Dermis microvascular lymphatic vessel endothelial cell (primary cell): Measurements from ENCODE around the gene OTUB2. TPM values are rescaled to one million over a fixed set of nuclear protein-coding genes. Genes with fewer than 3 reads are reported as not detected.
A peak's percentile ranks its signal among the peaks of the same experiment; 100 is the strongest.

Experiments used
- DNase-seq, 2 donors: peaks; one replicate each; pipeline versions ENCODE4 v3.0.0 to v3.0.0-alpha.2; 2010; ENCODE audit warnings: low read depth in 2 of 2
- total RNA-seq: library from RNA; depleted of rRNA; stranded (reverse); fragments of >200 nt; gene quantifications from 2 replicates; pipeline ENCODE4 v1.2.1, GENCODE V29; 2014

Gene OTUB2
- total RNA-seq, 1 donor from 2014 or later = 0.64 TPM

- no peak for DNase-seq
Observed at GRCh38 chr14:94040796-94041195, 14.7 kb downstream of the OTUB2 start.

- DNase-seq = no peak
Observed at GRCh38 chr14:94041551-94042346, 15.6 kb downstream of the OTUB2 start.

- no peak for DNase-seq
Observed at GRCh38 chr14:94042433-94043091, 16.4 kb downstream of the OTUB2 start.

- DNase-seq = no peak
Observed at GRCh38 chr14:94043111-94043755, 17.1 kb downstream of the OTUB2 start.

- no peak for DNase-seq
Observed at GRCh38 chr14:94043756-94044475, 17.8 kb downstream of the OTUB2 start.

GRCh38 chr14:94044476-94045091, 18.4 kb downstream of the OTUB2 start:
- DNase-seq = no peak

- DNase-seq = no peak
Observed at GRCh38 chr14:94045101-94045500, 19.0 kb downstream of the OTUB2 start.

GRCh38 chr14:94045563-94046345, 19.6 kb downstream of the OTUB2 start:
- no peak for DNase-seq

GRCh38 chr14:94046696-94047250, 20.6 kb downstream of the OTUB2 start:
- DNase-seq = no peak

GRCh38 chr14:94047581-94047980, 21.4 kb downstream of the OTUB2 start:
- DNase-seq = no peak

GRCh38 chr14:94048691-94049624, 22.8 kb downstream of the OTUB2 start:
- no peak for DNase-seq

- DNase-seq = no peak
Observed at GRCh38 chr14:94049625-94050023, 23.5 kb downstream of the OTUB2 start.

GRCh38 chr14:94050231-94050880, 24.2 kb downstream of the OTUB2 start:
- no peak for DNase-seq

GRCh38 chr14:94051115-94051514, 25.0 kb downstream of the OTUB2 start:
- peak in 1 of 2 donors; percentile 46 for DNase-seq

GRCh38 chr14:94051779-94052178, 25.6 kb downstream of the OTUB2 start:
- DNase-seq = no peak

- no peak for DNase-seq
Observed at GRCh38 chr14:94052199-94052598, 26.1 kb downstream of the OTUB2 start.

GRCh38 chr14:94052662-94053061, 26.5 kb downstream of the OTUB2 start:
- DNase-seq = no peak

- no peak for DNase-seq
Observed at GRCh38 chr14:94054401-94054800, 28.3 kb downstream of the OTUB2 start.

GRCh38 chr14:94054936-94055335, 28.8 kb downstream of the OTUB2 start:
- DNase-seq = no peak
